ENCODE measurements around the gene PLAAT2. TPM values are rescaled to one million over a fixed set of nuclear protein-coding genes. Genes with fewer than 3 reads are reported as not detected.
A peak's percentile ranks its signal among the peaks of the same experiment; 100 is the strongest.

Gene PLAAT2
- total RNA-seq, 1 experiment from 2014 or later = 1.2 TPM

DNA sequence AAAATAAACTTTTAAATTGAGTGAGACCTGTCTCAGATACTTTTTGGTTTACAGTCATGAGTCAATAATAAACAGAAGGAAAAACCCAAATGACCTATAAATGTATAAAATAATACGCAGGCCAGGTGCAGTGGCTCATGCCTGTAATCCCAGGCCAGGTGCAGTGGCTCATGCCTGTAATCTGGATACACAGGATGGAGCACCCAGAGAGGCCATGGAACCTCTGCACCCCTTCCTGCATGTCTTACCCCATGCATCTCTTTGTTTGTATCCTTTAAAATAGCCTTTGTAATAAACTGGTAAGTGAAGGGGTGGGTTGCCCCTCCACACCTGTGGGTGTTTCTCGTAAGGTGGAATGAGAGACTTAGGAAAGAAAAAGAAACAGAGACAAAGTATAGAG, 35.5 kb downstream of the PLAAT2 start:
- Mint-ChIP-seq H3K4me3 (ENCODE audit: unreplicated experiment) (peak overlapping the region; percentile 72), H3K27me3 (ENCODE audit: insufficient read depth, unreplicated experiment) (no peaks in the 10 kb centered on the region), H3K36me3 (ENCODE audit: insufficient read depth, unreplicated experiment) (peaks cover 24% of the 10 kb centered on the region), H3K4me1 (ENCODE audit: low read depth, unreplicated experiment) (peaks cover 45% of the 10 kb centered on the region), H3K9me3 (ENCODE audit: unreplicated experiment) (peaks cover 12% of the 10 kb centered on the region), H3K27ac (ENCODE audit: unreplicated experiment) (peak overlapping the region; percentile 98)
- no peaks in the 10 kb centered on the region for H3K36me3 ChIP-seq (ENCODE audit: control insufficient read depth, insufficient read depth, low read length)
- H3K4me3 ChIP-seq (ENCODE audit: low read depth, low read length) = peak overlapping the region; percentile 45
- H3K4me1 ChIP-seq = peaks cover 61% of the 10 kb centered on the region
- no TSS peak for BruUV-seq (replicated peaks)
- intact Hi-C loops (cut with micrococcal nuclease; ENCODE audit: unreplicated experiment) = loop anchor here (5.0 kb wide), 1 partner anchor 95 kb away; no protein-coding TSS in a partner anchor
- H3K9me3 ChIP-seq = peaks cover 20% of the 10 kb centered on the region
- ChIA-PET POLR2A (no interaction called here), CTCF (no interaction called here)
- TF ChIP-seq, protein P1, sequence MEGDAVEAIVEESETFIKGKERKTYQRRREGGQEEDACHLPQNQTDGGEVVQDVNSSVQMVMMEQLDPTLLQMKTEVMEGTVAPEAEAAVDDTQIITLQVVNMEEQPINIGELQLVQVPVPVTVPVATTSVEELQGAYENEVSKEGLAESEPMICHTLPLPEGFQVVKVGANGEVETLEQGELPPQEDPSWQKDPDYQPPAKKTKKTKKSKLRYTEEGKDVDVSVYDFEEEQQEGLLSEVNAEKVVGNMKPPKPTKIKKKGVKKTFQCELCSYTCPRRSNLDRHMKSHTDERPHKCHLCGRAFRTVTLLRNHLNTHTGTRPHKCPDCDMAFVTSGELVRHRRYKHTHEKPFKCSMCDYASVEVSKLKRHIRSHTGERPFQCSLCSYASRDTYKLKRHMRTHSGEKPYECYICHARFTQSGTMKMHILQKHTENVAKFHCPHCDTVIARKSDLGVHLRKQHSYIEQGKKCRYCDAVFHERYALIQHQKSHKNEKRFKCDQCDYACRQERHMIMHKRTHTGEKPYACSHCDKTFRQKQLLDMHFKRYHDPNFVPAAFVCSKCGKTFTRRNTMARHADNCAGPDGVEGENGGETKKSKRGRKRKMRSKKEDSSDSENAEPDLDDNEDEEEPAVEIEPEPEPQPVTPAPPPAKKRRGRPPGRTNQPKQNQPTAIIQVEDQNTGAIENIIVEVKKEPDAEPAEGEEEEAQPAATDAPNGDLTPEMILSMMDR (IDR thresholded peaks at IDR 0.05; ENCODE audit: insufficient read depth in 1 of 2, low read depth in 1 of 2, low read length in 1 of 2, severe bottlenecking in 1 of 2, unreplicated experiment in 1 of 2) = no peak
- H3K27me3 ChIP-seq (replicated peaks; ENCODE audit: control insufficient read depth, insufficient read depth, low read length) = no peaks in the 10 kb centered on the region
- DNase-seq = peak in 1 of 2 experiments; percentile 26

DNA sequence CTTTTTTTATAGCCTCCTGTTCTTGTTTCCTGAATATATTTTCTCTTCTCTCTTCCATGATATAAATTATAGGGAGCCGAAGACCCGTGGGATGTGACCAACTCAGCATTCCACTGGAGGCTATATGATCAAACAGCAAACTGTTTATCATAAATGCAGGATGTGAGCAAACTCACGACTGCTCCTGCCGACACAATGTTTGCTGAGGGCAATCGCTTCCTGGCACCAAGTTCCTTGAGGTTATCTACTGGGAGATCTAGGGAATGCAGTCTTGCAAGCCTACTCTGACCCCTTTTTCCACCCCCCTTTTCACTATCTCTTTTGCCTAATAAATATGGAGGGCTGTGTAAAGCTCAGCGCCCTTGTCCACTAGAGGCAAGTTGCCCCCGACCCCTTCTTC, 40.0 kb downstream of the PLAAT2 start:
- POLR2A ChIA-PET = no interaction called here
- intact Hi-C loops (cut with micrococcal nuclease; ENCODE audit: unreplicated experiment) = no loop called here
- H3K27me3 ChIP-seq (replicated peaks; ENCODE audit: control insufficient read depth, insufficient read depth, low read length) = no peaks in the 10 kb centered on the region
- CTCF ChIA-PET = interaction anchor here (0.9 kb wide), 1 partner anchor 777 kb away, joined by 3 read pairs; no protein-coding TSS in a partner anchor
- H3K9me3 ChIP-seq = peaks cover 36% of the 10 kb centered on the region
- H3K4me3 ChIP-seq (ENCODE audit: low read depth, low read length) = no peak overlapping the region
- Mint-ChIP-seq H3K9me3 (ENCODE audit: unreplicated experiment) (peaks cover 46% of the 10 kb centered on the region), H3K4me3 (ENCODE audit: unreplicated experiment) (peak overlapping the region; percentile 23), H3K36me3 (ENCODE audit: insufficient read depth, unreplicated experiment) (peaks cover 24% of the 10 kb centered on the region), H3K4me1 (ENCODE audit: low read depth, unreplicated experiment) (peaks cover 23% of the 10 kb centered on the region), H3K27me3 (ENCODE audit: insufficient read depth, unreplicated experiment) (no peaks in the 10 kb centered on the region), H3K27ac (ENCODE audit: unreplicated experiment) (peak overlapping the region; percentile 86)
- peak; percentile 60 to 82 for DNase-seq
- BruUV-seq (replicated peaks) = no TSS peak
- peaks cover 40% of the 10 kb centered on the region for H3K4me1 ChIP-seq
- no peaks in the 10 kb centered on the region for H3K36me3 ChIP-seq (ENCODE audit: control insufficient read depth, insufficient read depth, low read length)
- TF ChIP-seq, protein P1 (IDR thresholded peaks at IDR 0.05; ENCODE audit: insufficient read depth in 1 of 2, low read depth in 1 of 2, low read length in 1 of 2, severe bottlenecking in 1 of 2, unreplicated experiment in 1 of 2) = no peak

DNA sequence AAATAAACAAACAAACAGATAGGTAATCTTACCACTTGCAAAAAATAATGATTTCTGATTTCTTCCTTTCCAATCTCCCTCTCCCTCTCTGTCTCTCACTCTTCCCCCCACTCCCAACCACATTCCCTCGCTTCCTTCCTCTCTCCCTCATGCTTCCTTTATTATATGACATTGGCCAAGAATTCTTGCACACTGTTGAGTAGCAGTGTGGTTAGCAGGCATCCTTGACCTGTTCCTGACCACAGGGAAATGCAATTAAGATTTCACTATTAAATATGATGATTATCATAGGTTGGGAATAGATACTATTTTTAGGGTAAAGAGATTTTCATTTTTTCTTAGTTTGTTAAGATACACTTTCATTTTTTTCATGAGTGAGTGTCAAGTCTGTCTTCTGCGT, 41.3 kb downstream of the PLAAT2 start:
- DNase-seq = no peak
- CTCF ChIA-PET = no interaction called here

More for the DNA sequence above, 41.3 kb downstream of the PLAAT2 start:
- Mint-ChIP-seq H3K27me3 (ENCODE audit: insufficient read depth, unreplicated experiment) (no peaks in the 10 kb centered on the region), H3K36me3 (ENCODE audit: insufficient read depth, unreplicated experiment) (peaks cover 14% of the 10 kb centered on the region), H3K27ac (ENCODE audit: unreplicated experiment) (no peak overlapping the region), H3K9me3 (ENCODE audit: unreplicated experiment) (peaks cover 46% of the 10 kb centered on the region), H3K4me3 (ENCODE audit: unreplicated experiment) (no peak overlapping the region), H3K4me1 (ENCODE audit: low read depth, unreplicated experiment) (peaks cover 18% of the 10 kb centered on the region)
- Histone ChIP-seq H3K4me1 (peaks cover 34% of the 10 kb centered on the region), H3K27me3 (replicated peaks; ENCODE audit: control insufficient read depth, insufficient read depth, low read length) (no peaks in the 10 kb centered on the region), H3K4me3 (ENCODE audit: low read depth, low read length) (no peak overlapping the region), H3K9me3 (peaks cover 36% of the 10 kb centered on the region), H3K36me3 (ENCODE audit: control insufficient read depth, insufficient read depth, low read length) (no peaks in the 10 kb centered on the region)
- TF ChIP-seq, protein P1 (IDR thresholded peaks at IDR 0.05; ENCODE audit: insufficient read depth in 1 of 2, low read depth in 1 of 2, low read length in 1 of 2, severe bottlenecking in 1 of 2, unreplicated experiment in 1 of 2) = no peak
- intact Hi-C loops (cut with micrococcal nuclease; ENCODE audit: unreplicated experiment) = no loop called here
- BruUV-seq (replicated peaks) = no TSS peak
- POLR2A ChIA-PET = no interaction called here

All from Caco-2 (cell line).